ENCODE measurements around the gene SNX7.

Gene SNX7

DNA sequence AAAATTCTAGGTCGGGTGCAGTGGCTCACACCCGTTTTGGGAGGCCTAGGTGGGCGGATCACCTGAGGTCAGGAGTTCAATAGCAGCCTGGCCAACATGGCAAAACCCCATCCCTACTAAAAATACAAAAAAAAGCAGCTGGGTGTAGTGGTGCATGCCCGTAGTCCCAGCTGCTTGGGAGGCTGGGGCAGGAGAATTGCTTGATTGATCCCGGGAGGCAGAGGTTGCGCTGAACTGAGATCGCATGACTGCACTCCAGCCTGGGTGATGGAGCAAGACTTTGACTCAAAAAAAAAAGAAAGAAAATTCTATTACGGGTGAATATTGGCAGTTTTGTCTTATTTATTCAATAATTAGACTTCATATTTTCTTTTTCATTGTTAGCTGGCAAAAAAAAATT, 62.1 kb downstream of the SNX7 start:
- Histone ChIP-seq H3K9me3 (ENCODE audit: control insufficient read depth, insufficient read depth, low read length) (no peaks in the 10 kb centered on the region), H3K27me3 (ENCODE audit: control insufficient read depth, insufficient read depth, low read length) (no peaks in the 10 kb centered on the region), H3K36me3 (ENCODE audit: control insufficient read depth, insufficient read depth, low read length) (no peaks in the 10 kb centered on the region), H3K4me3 (ENCODE audit: low read length) (no peak overlapping the region), H3K27ac (ENCODE audit: low read length) (no peak overlapping the region), H3K4me1 (ENCODE audit: control insufficient read depth, insufficient read depth, low read length) (no peaks in the 10 kb centered on the region)
- DNase-seq (ENCODE audit: low read depth, low spot score): no peak
- no CpG with 5 or more reads among the region's 8 CpGs for WGBS (ENCODE audit: insufficient coverage, insufficient read length)

DNA sequence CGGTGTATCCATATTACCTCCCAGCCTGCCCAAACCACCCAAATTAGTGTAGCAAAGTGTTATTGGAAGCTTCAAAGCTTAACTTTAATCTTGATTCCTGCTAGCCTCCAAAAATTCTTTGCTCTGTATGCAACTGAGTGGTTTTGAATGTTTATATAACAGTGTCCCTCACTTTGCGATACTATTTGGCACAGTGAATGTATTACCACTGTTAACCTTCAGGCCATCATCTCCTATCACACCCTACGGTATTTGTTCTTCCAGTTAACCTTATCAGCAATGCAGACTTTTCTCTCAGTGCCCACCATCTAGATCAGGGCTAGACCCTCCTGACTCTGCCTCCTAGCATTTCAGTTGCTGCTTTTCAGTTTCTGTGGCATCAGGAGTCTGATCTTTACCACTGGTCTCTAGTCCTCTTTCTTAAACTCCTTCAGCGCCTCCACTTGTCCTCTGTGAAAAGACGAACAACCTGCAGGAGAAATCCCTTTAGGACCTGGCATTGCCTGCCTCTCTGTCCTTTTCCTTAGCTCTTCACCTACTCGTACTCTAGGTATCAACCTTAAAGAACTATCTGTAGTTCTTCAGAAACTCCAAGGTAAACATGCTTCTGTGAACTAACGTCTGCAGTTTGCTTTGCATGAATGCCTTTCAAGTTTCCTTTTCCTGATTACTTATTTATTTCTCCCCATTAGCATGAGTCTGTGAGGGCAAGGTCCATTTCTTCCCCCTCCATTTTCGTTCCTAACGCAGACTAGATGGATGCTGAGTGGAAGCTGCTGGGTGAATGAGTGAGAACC, 71.7 kb downstream of the SNX7 start:
- Histone ChIP-seq H3K27me3 (ENCODE audit: control insufficient read depth, insufficient read depth, low read length) (no peaks in the 10 kb centered on the region), H3K36me3 (ENCODE audit: control insufficient read depth, insufficient read depth, low read length) (no peaks in the 10 kb centered on the region), H3K4me3 (ENCODE audit: low read length) (no peak overlapping the region), H3K9me3 (ENCODE audit: control insufficient read depth, insufficient read depth, low read length) (no peaks in the 10 kb centered on the region), H3K27ac (ENCODE audit: low read length) (no peak overlapping the region), H3K4me1 (ENCODE audit: control insufficient read depth, insufficient read depth, low read length) (no peaks in the 10 kb centered on the region)
- no peak for DNase-seq (ENCODE audit: low read depth, low spot score)
- no CpG with 5 or more reads among the region's 9 CpGs for WGBS (ENCODE audit: insufficient coverage, insufficient read length)

- Histone ChIP-seq H3K36me3 (ENCODE audit: control insufficient read depth, insufficient read depth, low read length) (no peaks in the 10 kb centered on the region), H3K9me3 (ENCODE audit: control insufficient read depth, insufficient read depth, low read length) (no peaks in the 10 kb centered on the region), H3K4me3 (ENCODE audit: low read length) (no peak overlapping the region), H3K27me3 (ENCODE audit: control insufficient read depth, insufficient read depth, low read length) (no peaks in the 10 kb centered on the region), H3K4me1 (ENCODE audit: control insufficient read depth, insufficient read depth, low read length) (no peaks in the 10 kb centered on the region), H3K27ac (ENCODE audit: low read length) (no peak overlapping the region)
- DNase-seq (ENCODE audit: low read depth, low spot score): no peak
Measured at GRCh38 chr1:98733782-98734112, 72.2 kb downstream of the SNX7 start.

DNA sequence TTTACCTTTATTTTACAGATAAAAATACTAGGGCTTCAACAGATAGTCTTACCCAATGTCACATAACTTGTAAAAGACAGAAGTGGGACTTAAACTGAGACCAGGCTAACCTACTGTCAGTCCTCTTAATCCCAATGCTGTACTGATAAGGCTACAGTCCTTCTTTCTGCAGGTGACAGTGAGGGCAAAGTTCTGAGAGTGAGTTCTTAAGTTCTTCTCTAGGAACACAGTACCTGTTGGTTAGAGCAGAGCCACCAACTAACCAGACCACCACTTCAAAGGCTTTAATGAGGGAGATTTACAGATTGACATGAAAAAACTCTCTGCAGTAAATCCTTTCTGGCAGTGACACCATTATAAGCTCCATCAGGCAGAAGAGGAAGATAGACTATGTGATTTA, 74.2 kb downstream of the SNX7 start:
- H3K4me3 ChIP-seq (ENCODE audit: low read length): no peak overlapping the region
- H3K27ac ChIP-seq (ENCODE audit: low read length): no peak overlapping the region
- H3K36me3 ChIP-seq (ENCODE audit: control insufficient read depth, insufficient read depth, low read length): no peaks in the 10 kb centered on the region
- no peak for DNase-seq (ENCODE audit: low read depth, low spot score)
- no peaks in the 10 kb centered on the region for H3K27me3 ChIP-seq (ENCODE audit: control insufficient read depth, insufficient read depth, low read length)
- H3K4me1 ChIP-seq (ENCODE audit: control insufficient read depth, insufficient read depth, low read length): no peaks in the 10 kb centered on the region
- no peaks in the 10 kb centered on the region for H3K9me3 ChIP-seq (ENCODE audit: control insufficient read depth, insufficient read depth, low read length)

DNA sequence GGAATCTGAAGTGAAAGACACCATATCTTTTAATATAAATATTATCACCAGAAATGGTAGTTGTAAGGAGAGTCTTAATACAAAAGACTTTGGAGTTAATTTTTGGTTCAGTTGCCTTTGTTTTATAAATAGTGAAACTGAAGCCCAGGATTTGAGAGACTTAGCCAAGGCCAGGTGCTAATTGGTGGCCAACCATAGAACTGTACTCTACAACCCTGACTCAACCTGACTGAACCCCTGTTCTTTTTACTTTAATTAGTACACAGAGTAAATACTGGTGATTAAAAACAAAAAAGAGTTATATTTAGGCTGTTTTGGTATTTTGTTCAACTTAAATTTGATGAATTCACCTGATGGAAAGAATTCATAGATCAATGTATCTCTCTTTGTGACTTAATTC, 76.3 kb downstream of the SNX7 start:
- Histone ChIP-seq H3K9me3 (ENCODE audit: control insufficient read depth, insufficient read depth, low read length) (no peaks in the 10 kb centered on the region), H3K27me3 (ENCODE audit: control insufficient read depth, insufficient read depth, low read length) (no peaks in the 10 kb centered on the region), H3K4me1 (ENCODE audit: control insufficient read depth, insufficient read depth, low read length) (no peaks in the 10 kb centered on the region), H3K27ac (ENCODE audit: low read length) (no peak overlapping the region), H3K36me3 (ENCODE audit: control insufficient read depth, insufficient read depth, low read length) (no peaks in the 10 kb centered on the region), H3K4me3 (ENCODE audit: low read length) (no peak overlapping the region)
- DNase-seq (ENCODE audit: low read depth, low spot score): no peak

DNA sequence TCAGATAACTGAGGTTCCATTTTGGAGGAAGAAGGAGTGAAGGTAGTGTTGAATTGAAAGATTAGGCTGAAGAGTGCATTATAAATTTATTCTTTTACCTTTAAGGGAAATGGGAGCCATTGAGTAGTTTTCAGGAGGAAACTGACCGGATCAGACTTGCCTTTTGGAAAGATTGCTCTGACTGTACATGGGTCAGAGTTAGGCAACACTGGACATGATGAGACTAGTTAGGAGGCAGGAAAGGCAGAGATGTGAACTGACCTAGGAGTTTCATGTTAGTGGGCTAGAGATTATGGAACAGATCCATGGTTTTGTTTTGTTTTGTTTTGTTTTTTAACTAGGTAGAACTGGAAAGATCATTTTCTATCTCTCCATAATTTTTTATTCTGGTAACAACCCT, 78.2 kb downstream of the SNX7 start:
- no peaks in the 10 kb centered on the region for H3K27me3 ChIP-seq (ENCODE audit: control insufficient read depth, insufficient read depth, low read length)
- H3K27ac ChIP-seq (ENCODE audit: low read length): no peak overlapping the region
- no peak for DNase-seq (ENCODE audit: low read depth, low spot score)
- no peaks in the 10 kb centered on the region for H3K36me3 ChIP-seq (ENCODE audit: control insufficient read depth, insufficient read depth, low read length)
- no CpG with 5 or more reads among the region's 1 CpG for WGBS (ENCODE audit: insufficient coverage, insufficient read length)
- no peaks in the 10 kb centered on the region for H3K4me1 ChIP-seq (ENCODE audit: control insufficient read depth, insufficient read depth, low read length)
- H3K4me3 ChIP-seq (ENCODE audit: low read length): no peak overlapping the region
- H3K9me3 ChIP-seq (ENCODE audit: control insufficient read depth, insufficient read depth, low read length): no peaks in the 10 kb centered on the region

DNA sequence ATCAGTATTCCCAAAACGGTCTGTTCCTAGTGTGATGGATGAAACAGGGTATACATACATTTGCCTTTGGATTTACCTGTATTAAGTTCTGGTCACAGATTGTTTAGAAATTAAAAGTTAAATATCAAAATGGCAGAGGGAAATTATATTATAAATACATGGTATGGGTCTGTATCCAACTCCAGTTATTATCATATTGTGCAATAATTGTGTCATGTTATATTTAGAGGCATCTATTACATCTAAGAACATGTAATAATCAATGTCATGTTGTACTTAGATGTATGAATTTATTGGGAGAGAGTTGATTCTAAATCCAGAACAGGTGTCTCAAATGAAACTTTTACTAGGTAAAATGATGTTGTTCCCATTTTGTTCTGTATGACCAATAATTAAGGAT, 79.6 kb downstream of the SNX7 start:
- no peak overlapping the region for H3K27ac ChIP-seq (ENCODE audit: low read length)
- no peaks in the 10 kb centered on the region for H3K27me3 ChIP-seq (ENCODE audit: control insufficient read depth, insufficient read depth, low read length)
- no peak overlapping the region for H3K4me3 ChIP-seq (ENCODE audit: low read length)
- no peaks in the 10 kb centered on the region for H3K36me3 ChIP-seq (ENCODE audit: control insufficient read depth, insufficient read depth, low read length)
- DNase-seq (ENCODE audit: low read depth, low spot score): no peak
- H3K9me3 ChIP-seq (ENCODE audit: control insufficient read depth, insufficient read depth, low read length): no peaks in the 10 kb centered on the region
- no peaks in the 10 kb centered on the region for H3K4me1 ChIP-seq (ENCODE audit: control insufficient read depth, insufficient read depth, low read length)
- no CpG with 5 or more reads among the region's 1 CpG for WGBS (ENCODE audit: insufficient coverage, insufficient read length)

DNA sequence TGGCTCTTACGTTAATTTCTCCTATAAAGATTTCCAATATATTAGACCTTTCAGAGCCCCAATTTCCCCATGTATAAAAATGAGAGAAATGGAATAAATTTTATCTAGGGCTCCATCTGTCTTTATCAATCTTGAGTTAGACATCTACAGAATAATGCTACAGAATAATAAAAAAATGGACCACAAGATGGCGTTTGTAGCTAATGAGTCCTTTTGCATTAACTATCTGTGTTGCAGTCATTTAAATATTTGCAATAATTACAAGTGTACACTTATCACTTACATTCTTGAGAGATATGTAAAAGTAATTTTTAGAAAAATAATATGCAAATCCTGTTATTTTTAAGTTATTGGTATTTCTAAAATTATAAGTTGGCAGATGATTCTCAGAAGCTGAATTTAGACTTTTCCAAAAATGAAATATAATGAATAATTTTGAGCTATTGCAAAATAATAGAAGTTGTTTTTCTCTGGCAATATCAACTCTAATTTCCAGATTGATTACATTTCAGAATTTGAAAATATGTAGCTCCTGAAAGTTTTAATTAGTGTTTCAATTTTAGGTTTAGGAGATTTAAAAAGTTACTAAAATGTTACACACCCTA, 87.7 kb downstream of the SNX7 start:
- Histone ChIP-seq H3K9me3 (ENCODE audit: control insufficient read depth, insufficient read depth, low read length) (no peaks in the 10 kb centered on the region), H3K36me3 (ENCODE audit: control insufficient read depth, insufficient read depth, low read length) (no peaks in the 10 kb centered on the region)
- no peak for DNase-seq (ENCODE audit: low read depth, low spot score)

DNA sequence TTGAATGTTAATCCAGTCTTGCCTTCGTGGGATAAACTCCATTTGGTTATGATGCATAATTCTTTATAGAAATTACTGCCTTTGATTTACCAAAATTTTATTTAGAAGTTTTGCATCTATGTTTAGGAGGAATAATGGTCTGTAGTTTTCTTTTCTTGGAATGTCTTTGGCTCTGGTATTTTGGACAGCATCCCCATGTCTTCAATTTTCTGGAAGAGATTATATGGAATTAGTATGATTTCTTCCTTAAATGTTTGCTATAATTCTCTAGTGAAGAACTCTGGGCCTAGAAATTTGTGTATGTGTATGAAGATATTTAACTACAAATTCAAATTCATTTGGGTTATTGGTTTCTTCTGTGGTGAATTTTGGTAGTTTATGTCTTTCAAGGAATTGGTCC, 92.7 kb downstream of the SNX7 start:
- no peak overlapping the region for H3K4me3 ChIP-seq (ENCODE audit: low read length)
- H3K4me1 ChIP-seq (ENCODE audit: control insufficient read depth, insufficient read depth, low read length): no peaks in the 10 kb centered on the region
- H3K27me3 ChIP-seq (ENCODE audit: control insufficient read depth, insufficient read depth, low read length): no peaks in the 10 kb centered on the region
- DNase-seq (ENCODE audit: low read depth, low spot score): no peak
- no peaks in the 10 kb centered on the region for H3K36me3 ChIP-seq (ENCODE audit: control insufficient read depth, insufficient read depth, low read length)
- WGBS (ENCODE audit: insufficient coverage, insufficient read length): no CpG with 5 or more reads among the region's 1 CpG
- H3K9me3 ChIP-seq (ENCODE audit: control insufficient read depth, insufficient read depth, low read length): no peaks in the 10 kb centered on the region
- no peak overlapping the region for H3K27ac ChIP-seq (ENCODE audit: low read length)

More for the DNA sequence above, 87.7 kb downstream of the SNX7 start:
- no peak overlapping the region for H3K27ac ChIP-seq (ENCODE audit: low read length)
- H3K4me3 ChIP-seq (ENCODE audit: low read length): no peak overlapping the region
- no peaks in the 10 kb centered on the region for H3K4me1 ChIP-seq (ENCODE audit: control insufficient read depth, insufficient read depth, low read length)
- WGBS (ENCODE audit: insufficient coverage, insufficient read length): no CpG with 5 or more reads among the region's 2 CpGs
- no peaks in the 10 kb centered on the region for H3K27me3 ChIP-seq (ENCODE audit: control insufficient read depth, insufficient read depth, low read length)

DNA sequence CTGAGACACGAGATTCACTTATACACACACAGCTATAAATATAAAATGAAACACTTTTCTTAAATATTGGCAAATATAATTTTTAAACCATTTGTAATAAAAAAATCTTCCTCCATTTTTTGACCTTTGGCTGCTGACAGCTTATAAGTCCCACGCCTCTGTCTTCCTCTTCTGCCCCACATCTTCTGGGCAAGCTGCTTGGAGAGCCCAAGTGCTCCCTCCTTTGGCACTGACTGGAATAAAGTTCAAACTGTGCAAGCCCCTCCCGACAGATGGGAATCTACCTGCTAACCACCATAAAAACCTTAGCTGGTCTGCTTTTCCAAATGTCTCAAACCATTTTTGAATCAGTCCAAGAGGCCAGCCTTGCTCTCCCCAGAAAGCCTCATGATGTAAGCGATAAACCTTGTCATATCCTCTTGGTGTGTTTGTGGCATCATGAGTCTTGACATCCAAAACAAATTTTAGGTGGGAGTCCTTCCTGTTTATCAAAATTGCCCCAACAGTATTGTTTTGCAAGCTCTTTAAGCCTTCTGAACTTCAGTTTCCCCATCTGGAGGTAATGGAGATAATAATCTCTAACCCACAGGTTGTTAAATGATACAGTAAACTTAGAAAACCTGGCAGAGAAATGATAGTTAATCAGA, 99.8 kb downstream of the SNX7 start:
- Histone ChIP-seq H3K36me3 (ENCODE audit: control insufficient read depth, insufficient read depth, low read length) (no peaks in the 10 kb centered on the region), H3K4me1 (ENCODE audit: control insufficient read depth, insufficient read depth, low read length) (no peaks in the 10 kb centered on the region), H3K27me3 (ENCODE audit: control insufficient read depth, insufficient read depth, low read length) (no peaks in the 10 kb centered on the region), H3K4me3 (ENCODE audit: low read length) (no peak overlapping the region), H3K27ac (ENCODE audit: low read length) (no peak overlapping the region), H3K9me3 (ENCODE audit: control insufficient read depth, insufficient read depth, low read length) (no peaks in the 10 kb centered on the region)
- WGBS (ENCODE audit: insufficient coverage, insufficient read length): no CpG with 5 or more reads among the region's 4 CpGs
- peak; percentile 11 for DNase-seq (ENCODE audit: low read depth, low spot score)
